HL-60 (cell line): Measurements from ENCODE around the gene APBB2.

Source experiments
- CTCF ChIP-seq: IDR thresholded peaks from one replicate; pipeline ENCODE4 v1.5.1; 2011; ENCODE audit warnings: low read length, control low read depth, inconsistent platforms; ENCODE audit not compliant: insufficient read depth
- GABPA ChIP-seq: IDR thresholded peaks from 2 replicates; pipeline ENCODE4 v1.6.1; 2012; ENCODE audit warnings: low read depth
- POLR2AphosphoS5 ChIP-seq: IDR thresholded peaks from 2 replicates; pipeline ENCODE4 v1.6.1; 2012; ENCODE audit warnings: low read depth
- SPI1 ChIP-seq: IDR thresholded peaks from 2 replicates; pipeline ENCODE4 v1.6.1; 2012; ENCODE audit warnings: low read depth, mild to moderate bottlenecking, borderline replicate concordance

- TF ChIP-seq GABPA: no peak
- TF ChIP-seq POLR2AphosphoS5: no peak
- no peak for TF ChIP-seq CTCF
- no peak for TF ChIP-seq SPI1
These were observed 391.7 kb downstream of the APBB2 start for GRCh38 chr4:40822420-40823166.
